GM21360 (cell line): ENCODE measurements around the gene ANK3.
A peak's percentile ranks its signal among the peaks of the same experiment; 100 is the strongest.

Experiments
- ATAC-seq: cut with Tn5 transposase; IDR thresholded peaks from one replicate; pipeline ENCODE4 v1.9.1; 2021; ENCODE audit warnings: mild to moderate bottlenecking, moderate library complexity; ENCODE audit not compliant: unreplicated experiment

ANK3 gene

DNA sequence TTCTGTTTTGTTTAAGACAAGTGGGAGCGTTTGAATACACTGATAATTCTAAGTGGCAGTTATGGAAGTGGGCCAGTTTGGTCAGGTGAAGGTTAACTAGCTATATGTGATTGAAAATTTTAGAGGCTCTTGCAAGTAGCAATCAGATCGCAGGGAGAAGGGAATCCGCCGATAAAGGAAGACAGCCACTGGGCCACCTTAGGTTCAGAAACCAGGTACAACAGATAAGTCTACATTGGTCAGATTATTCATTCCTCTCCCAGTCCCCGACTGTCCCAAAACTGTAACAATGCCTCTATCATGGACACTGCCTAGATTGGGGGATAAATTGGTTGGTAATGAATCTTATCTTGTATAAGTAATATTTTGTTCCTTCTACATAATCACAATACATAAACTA is 8.9 kb downstream of the ANK3 start:
- no peak for ATAC-seq

DNA sequence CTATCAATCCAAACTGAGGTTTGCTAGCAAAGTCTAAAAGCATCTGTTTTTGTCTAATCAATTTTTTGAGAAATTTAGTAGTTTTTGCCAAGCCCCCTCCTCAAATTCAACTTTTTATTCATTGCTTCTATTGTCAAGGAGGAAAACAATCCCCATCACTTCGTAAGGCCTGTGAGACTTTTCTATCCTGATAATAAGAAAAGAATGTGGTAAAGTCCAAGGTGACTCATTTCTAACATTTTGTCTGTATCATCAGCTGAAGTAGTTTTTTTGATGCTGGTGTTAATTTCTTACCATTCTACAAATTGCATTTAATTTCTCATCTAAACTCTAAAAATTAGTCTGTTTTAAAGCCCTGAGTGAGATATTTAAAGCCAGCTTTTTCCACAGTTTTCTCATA is 11.7 kb downstream of the ANK3 start:
- no peak for ATAC-seq

DNA sequence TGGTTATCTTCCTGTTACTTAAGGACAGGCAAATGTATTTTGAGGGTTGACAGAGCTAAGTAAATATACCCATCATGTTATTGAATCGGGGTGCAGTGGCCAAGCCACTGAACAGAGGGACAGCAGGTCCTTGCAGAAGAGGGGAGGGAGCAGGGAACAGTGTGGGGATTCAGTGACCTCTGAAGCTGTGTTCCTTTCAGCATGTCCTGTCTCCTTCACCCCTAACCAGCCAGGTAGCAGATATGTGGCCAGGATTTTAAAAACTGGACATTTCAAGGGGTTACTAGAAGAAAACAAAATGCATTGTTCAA is 12.7 kb downstream of the ANK3 start:
- no peak for ATAC-seq

- no peak for ATAC-seq
Measured at GRCh38 chr10:60376221-60377041, 13.2 kb downstream of the ANK3 start.

DNA sequence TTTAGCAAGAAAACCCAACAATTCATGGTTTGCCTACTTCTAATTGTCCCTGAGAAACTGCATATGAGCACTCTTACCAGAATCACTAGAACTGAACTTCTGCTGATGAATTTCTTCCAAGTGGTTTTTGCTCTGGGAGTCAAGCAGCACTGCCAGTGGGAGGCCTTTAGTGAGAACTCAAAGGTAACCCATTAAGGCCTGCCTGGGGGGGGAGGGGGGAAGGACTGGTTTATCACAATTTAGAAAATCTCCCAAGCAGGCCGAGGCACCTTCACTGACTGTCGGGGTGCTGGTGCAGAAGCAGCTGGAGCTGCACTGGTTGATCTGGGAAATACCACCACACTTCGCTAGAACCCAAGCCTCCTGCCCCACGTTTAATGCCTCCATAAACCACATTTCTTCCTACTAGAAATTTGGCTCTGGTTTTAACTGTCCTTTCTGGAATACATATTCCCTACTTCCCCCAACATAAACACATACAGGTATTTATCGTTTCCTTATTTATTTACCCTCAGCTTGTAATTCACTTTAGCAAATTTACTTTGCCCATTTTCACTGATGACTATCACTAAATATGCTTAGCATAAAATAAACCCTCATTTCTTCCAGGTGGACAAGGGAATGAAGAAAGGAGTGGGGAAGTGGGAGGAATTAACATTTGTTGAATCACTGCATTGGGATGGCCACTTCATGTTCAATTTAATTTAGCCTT is 14.2 kb downstream of the ANK3 start:
- ATAC-seq: no peak

- ATAC-seq: no peak
Measured at GRCh38 chr10:60374836-60375235, 14.8 kb downstream of the ANK3 start.

DNA sequence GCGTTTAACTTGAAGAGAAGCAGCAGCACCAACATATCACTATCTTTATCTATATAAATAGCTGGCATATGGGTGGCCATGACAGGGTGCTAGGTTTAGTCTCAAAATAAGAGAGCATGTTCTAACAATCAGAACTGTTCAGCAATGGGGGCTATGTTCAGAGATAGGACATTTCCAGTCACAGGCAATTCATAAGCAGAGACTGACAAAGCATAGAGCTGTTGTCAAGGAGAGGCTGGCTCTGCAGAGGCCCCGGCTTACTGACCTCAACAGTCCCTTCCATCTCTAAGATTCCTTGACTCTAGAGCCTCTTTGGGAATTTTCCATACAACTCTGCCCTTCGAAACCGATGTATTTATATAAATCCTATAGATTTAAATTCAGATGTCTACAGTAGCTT is 17.2 kb downstream of the ANK3 start:
- ATAC-seq: no peak

- no peak for ATAC-seq
Measured at GRCh38 chr10:60369547-60369930, 20.1 kb downstream of the ANK3 start.

- no peak for ATAC-seq
Measured at GRCh38 chr10:60368875-60369546, 20.7 kb downstream of the ANK3 start.

DNA sequence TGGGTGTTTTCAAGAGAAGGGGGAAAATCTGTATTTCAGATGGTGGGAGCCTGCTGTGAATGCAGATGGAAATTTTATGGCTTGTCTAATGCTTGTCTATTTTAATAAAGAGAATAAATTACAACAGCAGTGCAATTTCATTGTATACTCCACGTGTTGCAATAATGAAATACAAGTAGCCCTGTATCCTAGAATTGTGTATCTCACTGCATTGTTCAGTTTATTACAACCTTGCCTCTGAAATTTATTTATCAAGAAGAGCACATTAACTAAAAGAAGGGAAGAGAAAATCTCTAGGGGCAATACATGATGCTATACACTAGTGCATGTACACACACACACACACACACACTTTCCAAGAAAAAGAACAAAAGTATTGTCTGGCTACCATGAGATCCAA is 21.8 kb downstream of the ANK3 start:
- no peak for ATAC-seq

GRCh38 chr10:60367431-60367830 is 22.2 kb downstream of the ANK3 start:
- no peak for ATAC-seq

GRCh38 chr10:60367024-60367423 is 22.7 kb downstream of the ANK3 start:
- no peak for ATAC-seq

DNA sequence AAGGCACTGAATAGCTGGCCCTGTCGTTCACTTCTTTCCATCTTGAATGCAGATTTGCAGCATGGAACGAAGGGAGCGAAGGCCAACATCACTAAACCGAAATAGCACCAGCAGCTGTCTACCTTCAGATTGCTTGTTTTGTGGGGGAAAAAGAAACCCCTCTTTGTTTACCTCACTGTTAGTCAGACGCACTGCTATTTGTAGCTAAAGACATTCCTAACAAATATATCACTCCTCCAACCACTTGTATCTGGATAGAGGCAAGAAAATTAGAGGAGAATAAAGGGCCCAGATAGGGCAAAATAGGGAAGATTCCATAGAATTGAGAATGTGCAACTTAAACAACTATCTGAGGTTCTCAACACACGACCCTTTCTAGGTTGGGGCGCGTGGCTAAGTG is 26.5 kb downstream of the ANK3 start:
- no peak for ATAC-seq

DNA sequence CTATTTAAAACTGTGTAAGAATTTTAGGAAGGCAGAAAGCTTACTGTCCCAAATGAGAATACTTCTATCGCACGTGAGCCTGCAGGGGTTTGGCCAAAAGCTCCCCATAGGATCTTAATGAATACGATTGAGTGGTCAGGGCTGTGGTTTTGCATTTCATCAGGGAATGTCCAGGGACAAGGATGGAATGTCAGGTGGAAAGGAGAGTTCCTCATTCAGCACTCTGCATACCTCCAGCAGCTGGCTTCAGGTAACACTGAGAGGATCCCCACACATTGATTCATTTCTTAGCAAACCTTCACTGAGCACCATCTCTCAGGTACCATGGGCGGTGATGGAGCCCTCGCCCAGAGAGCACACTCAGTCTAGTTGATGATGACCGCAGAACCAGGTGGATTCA is 27.2 kb downstream of the ANK3 start:
- ATAC-seq: no peak

DNA sequence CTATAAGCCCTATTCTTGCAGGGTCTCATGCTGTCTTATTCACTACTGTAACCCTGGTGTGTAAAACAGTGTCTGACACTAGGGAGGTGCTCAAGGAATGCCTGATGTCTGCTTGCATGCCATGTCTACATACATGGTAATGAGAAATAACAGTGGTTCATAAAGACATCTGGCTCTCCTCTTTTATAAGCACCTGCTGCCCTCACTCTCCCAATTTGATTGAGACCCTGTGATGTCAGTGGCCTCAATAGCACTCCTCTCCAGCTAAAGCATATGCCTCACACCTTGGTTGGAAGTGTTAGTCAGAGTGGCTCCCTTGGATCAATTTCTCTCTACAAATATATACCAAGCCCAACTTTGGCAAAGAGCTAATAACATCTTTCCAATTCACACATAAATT is 30.6 kb downstream of the ANK3 start:
- no peak for ATAC-seq

DNA sequence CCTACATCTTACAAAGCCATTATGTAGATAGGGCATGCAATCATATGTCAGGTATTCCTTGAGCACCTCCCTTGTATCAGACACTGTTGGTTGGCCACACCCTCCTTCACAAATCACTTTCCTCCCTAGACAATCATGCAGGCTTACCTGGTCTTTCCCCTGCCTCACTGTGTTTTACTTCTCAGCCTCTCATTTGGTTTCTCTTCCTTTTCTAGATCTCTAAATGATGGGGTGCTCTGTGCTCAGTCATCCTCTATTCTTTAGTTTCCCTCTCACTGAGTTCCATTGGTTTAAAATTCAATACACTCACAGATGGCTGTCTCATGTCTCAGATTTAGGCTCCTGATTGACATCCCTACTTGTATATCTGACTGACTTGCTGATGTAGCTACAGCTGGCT is 31.4 kb downstream of the ANK3 start:
- peak; percentile 96 for ATAC-seq

DNA sequence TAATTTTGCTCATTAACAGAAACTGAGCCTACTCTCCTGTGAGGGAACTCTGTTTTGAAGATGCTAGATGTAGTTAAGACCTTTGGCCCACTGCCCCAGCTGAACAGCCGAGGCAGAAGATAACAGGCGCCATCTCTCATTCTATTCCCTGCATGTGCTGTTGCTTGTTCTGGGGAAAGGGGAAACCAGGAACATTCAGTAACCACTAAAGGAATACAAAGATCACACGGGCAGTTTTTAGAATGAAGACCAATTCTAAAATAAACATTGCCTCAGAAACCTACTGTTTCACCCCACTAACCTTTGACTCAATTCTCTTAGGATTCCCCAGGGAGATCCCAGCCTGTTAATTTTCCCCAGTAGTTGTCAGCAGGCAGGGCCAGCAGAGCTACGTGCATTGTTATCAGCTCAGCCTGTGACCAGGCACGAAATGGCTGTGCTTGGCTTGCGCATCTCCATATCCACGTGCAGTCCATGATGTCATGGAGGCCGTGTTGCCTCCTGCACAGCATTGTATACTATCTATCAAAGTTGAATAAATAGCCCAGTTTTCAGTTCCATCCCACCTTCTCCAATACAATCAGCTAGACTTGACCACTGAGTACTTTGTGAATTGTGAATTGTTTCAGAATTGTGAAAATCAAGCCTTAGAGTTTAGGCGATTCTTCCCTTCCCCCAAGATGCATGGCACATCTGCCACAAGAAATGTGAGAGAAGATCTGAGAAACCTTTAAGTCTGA is 36.0 kb downstream of the ANK3 start:
- ATAC-seq: no peak

DNA sequence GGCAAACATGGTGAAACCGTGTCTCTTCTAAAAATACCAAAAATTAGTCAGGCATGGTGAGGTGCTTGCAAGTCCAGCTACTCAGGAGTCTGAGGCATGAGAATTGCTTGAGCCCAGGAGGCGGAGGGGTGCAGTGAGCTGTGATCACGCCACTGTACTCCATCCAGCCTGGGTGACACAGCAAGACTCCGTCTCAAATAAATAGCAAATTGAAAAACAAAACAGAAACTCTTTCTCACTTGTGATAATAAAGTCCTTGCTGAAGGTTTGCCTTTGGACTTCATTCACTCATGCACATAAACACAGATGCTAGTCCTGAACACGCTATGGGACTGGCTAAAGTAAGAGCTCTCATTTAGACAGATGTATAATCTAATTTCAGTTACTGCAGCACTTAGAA is 37.6 kb downstream of the ANK3 start:
- ATAC-seq: peak; percentile 65

DNA sequence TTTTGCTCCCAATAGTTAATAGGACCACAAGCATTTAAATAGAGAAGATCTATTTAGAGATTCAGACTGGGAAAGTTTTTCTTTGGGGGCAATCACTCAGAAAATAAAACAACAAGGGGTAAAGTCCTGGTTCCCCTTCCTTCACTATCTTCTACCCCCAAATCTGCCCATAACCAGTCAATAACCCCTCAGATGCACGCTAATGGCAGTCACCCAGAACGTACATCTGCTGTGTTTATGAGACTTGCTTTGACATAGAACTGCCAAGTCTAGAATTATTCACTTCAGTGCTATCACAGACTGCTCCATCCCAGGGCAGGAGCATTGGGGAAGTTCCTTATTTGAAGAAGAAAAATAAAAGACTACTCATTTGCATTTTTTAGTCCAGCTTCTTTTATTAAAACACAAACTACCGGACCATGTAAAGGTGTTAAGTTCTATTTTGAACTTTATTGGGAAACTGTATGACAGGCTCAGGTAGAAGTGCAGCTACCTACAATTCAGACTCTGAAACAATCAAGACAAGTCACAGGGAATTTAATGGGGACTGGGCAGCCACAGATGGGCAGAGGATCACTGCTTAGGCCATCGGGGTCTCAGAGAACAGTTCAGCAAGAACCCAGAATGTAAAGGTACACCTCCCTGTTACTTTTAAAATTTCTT is 38.4 kb downstream of the ANK3 start:
- ATAC-seq: peak; percentile 65

- ATAC-seq: no peak
Measured at GRCh38 chr10:60350400-60350799, 39.3 kb downstream of the ANK3 start.

GRCh38 chr10:60349426-60349825 is 40.2 kb downstream of the ANK3 start:
- ATAC-seq: no peak
